H9 (cell line): ENCODE measurements around the gene ZC3H12C. TPM values are rescaled to one million over a fixed set of nuclear protein-coding genes. Genes with fewer than 3 reads are reported as not detected.

Source experiments
- DNase-seq: peaks from one replicate; pipeline ENCODE4 v3.0.0-alpha.2; 2017
- H2AFZ ChIP-seq: one replicate; pipeline ENCODE4 v1.6.1; 2013; ENCODE audit warnings: mild to moderate bottlenecking, low read length, control low read depth, moderate library complexity
- H2AK5ac ChIP-seq: 2 replicates; pipeline ENCODE4 v1.6.1; 2013; ENCODE audit warnings: low read length, control low read depth, mixed read lengths; ENCODE audit not compliant: insufficient read length
- H2BK120ac ChIP-seq: one replicate; pipeline ENCODE4 v1.6.1; 2013; ENCODE audit warnings: low read depth, mild to moderate bottlenecking, low read length, control low read depth, inconsistent platforms; ENCODE audit not compliant: poor library complexity, severe bottlenecking
- H2BK12ac ChIP-seq: 2 replicates; pipeline ENCODE4 v1.6.1; 2013; ENCODE audit warnings: low read length, control low read depth, mixed read lengths, low read depth; ENCODE audit not compliant: insufficient read length
- H2BK15ac ChIP-seq: 2 replicates; pipeline ENCODE4 v1.6.1; 2013; ENCODE audit warnings: low read depth, low read length, control low read depth
- H2BK20ac ChIP-seq: one replicate; pipeline ENCODE4 v1.6.1; 2013; ENCODE audit warnings: low read depth, mild to moderate bottlenecking, low read length, control low read depth, inconsistent platforms; ENCODE audit not compliant: poor library complexity, severe bottlenecking
- H2BK5ac ChIP-seq: 2 replicates; pipeline ENCODE4 v1.6.1; 2013; ENCODE audit warnings: low read length, control low read depth, mixed read lengths; ENCODE audit not compliant: insufficient read length
- H3K14ac ChIP-seq: 2 replicates; pipeline ENCODE4 v1.6.1; 2013; ENCODE audit warnings: low read length, control low read depth; ENCODE audit not compliant: insufficient read depth
- H3K18ac ChIP-seq: 2 replicates; pipeline ENCODE4 v1.6.1; 2013; ENCODE audit warnings: low read depth, mild to moderate bottlenecking, mixed read lengths, low read length, control low read depth; ENCODE audit not compliant: insufficient read length
- H3K23ac ChIP-seq: 2 replicates; pipeline ENCODE4 v1.6.1; 2013; ENCODE audit warnings: low read length, control low read depth, mixed read lengths, low read depth; ENCODE audit not compliant: insufficient read length
- H3K23me2 ChIP-seq: 2 replicates; pipeline ENCODE4 v1.6.1; 2013; ENCODE audit warnings: low read depth, mild to moderate bottlenecking, mixed read lengths, low read length, control low read depth; ENCODE audit not compliant: insufficient read length, poor library complexity, severe bottlenecking
- H3K27ac ChIP-seq: 2 replicates; pipeline ENCODE4 v1.5.1; 2013; ENCODE audit warnings: low read length, control low read depth, mixed read lengths, low read depth; ENCODE audit not compliant: insufficient read length
- H3K27me3 ChIP-seq: 2 replicates; pipeline ENCODE4 v1.6.1; 2013; ENCODE audit warnings: low read length, control low read depth, inconsistent platforms; ENCODE audit not compliant: insufficient read depth
- H3K4ac ChIP-seq: 2 replicates; pipeline ENCODE4 v1.6.1; 2013; ENCODE audit warnings: low read depth, mild to moderate bottlenecking, control low read depth, inconsistent platforms, low read length, moderate library complexity
- H3K4me1 ChIP-seq: 2 replicates; pipeline ENCODE4 v1.6.1; 2013; ENCODE audit warnings: low read length, control low read depth, inconsistent platforms; ENCODE audit not compliant: insufficient read depth
- H3K4me2 ChIP-seq: 2 replicates; pipeline ENCODE4 v1.6.1; 2013; ENCODE audit warnings: low read length, control low read depth, mixed read lengths; ENCODE audit not compliant: insufficient read length, insufficient read depth
- H3K56ac ChIP-seq: 2 replicates; pipeline ENCODE4 v1.6.1; 2013; ENCODE audit warnings: low read depth, mild to moderate bottlenecking, mixed read lengths, low read length, control low read depth; ENCODE audit not compliant: insufficient read length
- H3K79me1 ChIP-seq: 2 replicates; pipeline ENCODE4 v1.6.1; 2013; ENCODE audit warnings: low read depth, mild to moderate bottlenecking, moderate library complexity, low read length, control low read depth, inconsistent platforms; ENCODE audit not compliant: insufficient read depth, poor library complexity, severe bottlenecking
- H3K79me2 ChIP-seq: 2 replicates; pipeline ENCODE4 v1.6.1; 2013; ENCODE audit warnings: low read length, control low read depth, inconsistent platforms; ENCODE audit not compliant: insufficient read depth
- H3K9ac ChIP-seq: 2 replicates; pipeline ENCODE4 v1.6.1; 2013; ENCODE audit warnings: low read length, control low read depth, mixed read lengths; ENCODE audit not compliant: insufficient read length; ENCODE audit errors: extremely low read depth
- H3K9me3 ChIP-seq: one replicate; pipeline ENCODE4 v1.6.1; 2013; ENCODE audit warnings: low read depth, low read length, inconsistent platforms; ENCODE audit not compliant: control insufficient read depth
- H3T11ph ChIP-seq: one replicate; pipeline ENCODE4 v1.6.1; 2013; ENCODE audit warnings: mild to moderate bottlenecking, low read length, control low read depth, inconsistent platforms
- H4K20me1 ChIP-seq: one replicate; pipeline ENCODE4 v1.6.1; 2013; ENCODE audit not compliant: control insufficient read depth, insufficient read length, insufficient read depth
- H4K5ac ChIP-seq: 2 replicates; pipeline ENCODE4 v1.6.1; 2013; ENCODE audit warnings: low read depth, mild to moderate bottlenecking, mixed read lengths, low read length, control low read depth; ENCODE audit not compliant: insufficient read length
- H4K8ac ChIP-seq: replicated peaks from 2 replicates; pipeline ENCODE4 v1.6.1; 2013; ENCODE audit warnings: low read length, control low read depth, mixed read lengths, low read depth; ENCODE audit not compliant: insufficient read length
- H4K91ac ChIP-seq: 2 replicates; pipeline ENCODE4 v1.6.1; 2013; ENCODE audit warnings: low read depth, mild to moderate bottlenecking, moderate library complexity, mixed read lengths, low read length, control low read depth; ENCODE audit not compliant: insufficient read length
- H3K27ac Mint-ChIP-seq, 3 experiments: 2 replicates in 2 of 3; 3 replicates in 1 of 3; pipeline ENCODE4 v1.8.0; 2020 to 2021; ENCODE audit warnings: mixed read lengths in 3 of 3, mild to moderate bottlenecking in 1 of 3, moderate library complexity in 1 of 3
- H3K27me3 Mint-ChIP-seq: 2 replicates; pipeline ENCODE4 v1.8.0; 2021; ENCODE audit warnings: low read depth, mild to moderate bottlenecking, moderate library complexity, mixed read lengths
- H3K36me3 Mint-ChIP-seq, 3 experiments: 2 replicates in 2 of 3; 3 replicates in 1 of 3; pipeline ENCODE4 v1.8.0; 2020 to 2021; ENCODE audit warnings: low read depth in 3 of 3, mixed read lengths in 3 of 3; ENCODE audit not compliant: insufficient read depth in 1 of 3
- H3K4me1 Mint-ChIP-seq, 2 experiments: 2 replicates each; pipeline ENCODE4 v1.8.0; 2020; ENCODE audit warnings: mixed read lengths in 2 of 2
- H3K4me3 Mint-ChIP-seq, 2 experiments: 2 replicates in 1 of 2; 3 replicates in 1 of 2; pipeline ENCODE4 v1.8.0; 2020 to 2021; ENCODE audit warnings: mild to moderate bottlenecking in 2 of 2, mixed read lengths in 2 of 2, moderate library complexity in 1 of 2
- H3K9me3 Mint-ChIP-seq, 2 experiments: 2 replicates in 1 of 2; 3 replicates in 1 of 2; pipeline ENCODE4 v1.8.0; 2020; ENCODE audit warnings: mild to moderate bottlenecking in 2 of 2, mixed read lengths in 2 of 2, moderate library complexity in 1 of 2
- CTCF ChIP-seq: fragments of 200-600 bp; sonication (generic); conservative IDR thresholded peaks from 3 replicates; pipeline ENCODE4 v1.8.0; 2021; ENCODE audit warnings: antibody characterized with exemption, mild to moderate bottlenecking
- WGBS: extraction: QIAGEN DNeasy Blood & Tissue Kit; methylation state at CpG from one replicate; pipeline ENCODE4 v1.1.7; 2013; ENCODE audit warnings: missing lambda C conversion rate, low lambda C conversion rate, mixed read lengths; ENCODE audit not compliant: insufficient read length; ENCODE audit errors: extremely low coverage; 5-methylcytosine and 5-hydroxymethylcytosine counted together
- total RNA-seq: library from RNA; stranded (reverse); gene quantifications from 2 replicates; pipeline ENCODE4 v1.2.1, GENCODE V29; 2021

ZC3H12C gene
- total RNA-seq, 1 experiment from 2014 or later = 4.8 TPM

- Histone ChIP-seq H3K4ac (no peak overlapping the region), H3K56ac (no peak overlapping the region), H2AK5ac (no peak overlapping the region), H2BK15ac (no peak overlapping the region), H3K9ac (no peak overlapping the region), H4K20me1 (no peaks in the 10 kb centered on the region), H4K8ac (no peak overlapping the region), H3T11ph (no peak overlapping the region), H3K18ac (no peak overlapping the region), H3K23me2 (no peaks in the 10 kb centered on the region), H3K27me3 (no peaks in the 10 kb centered on the region), H2BK5ac (no peak overlapping the region), H2BK20ac (no peak overlapping the region), H4K5ac (no peak overlapping the region), H3K14ac (no peak overlapping the region), H2BK120ac (no peak overlapping the region), H3K79me2 (no peaks in the 10 kb centered on the region), H3K27ac (no peak overlapping the region), H4K91ac (no peak overlapping the region), H3K4me1 (peaks cover 4% of the 10 kb centered on the region; the same call in 1 of the 2 replicates), H3K23ac (no peak overlapping the region), H3K9me3 (no peaks in the 10 kb centered on the region), H2BK12ac (no peak overlapping the region), H3K79me1 (no peaks in the 10 kb centered on the region), H2AFZ (no peak overlapping the region), H3K4me2 (no peak overlapping the region)
- Mint-ChIP-seq H3K36me3 (peaks cover 0 to 4% (median 0%) of the 10 kb centered on the region in 3 experiments; a peak in 1 of 7 replicates), H3K4me3 (no peak overlapping the region), H3K4me1 (peaks cover 29 to 37% of the 10 kb centered on the region in 2 experiments), H3K27ac (no peak overlapping the region), H3K9me3 (no peaks in the 10 kb centered on the region), H3K27me3 (no peaks in the 10 kb centered on the region)
- no peak for TF ChIP-seq CTCF
- no peak for DNase-seq
- WGBS = no CpG with 5 or more reads among the region's 6 CpGs
Observed at GRCh38 chr11:110134110-110134509, 40.9 kb downstream of the ZC3H12C start.
